HuH-7.5 (cell line): ENCODE data around the gene SLC2A2.
A peak's percentile ranks its signal among the peaks of the same experiment; 100 is the strongest.

Source experiments
- DNase-seq: peaks from one replicate; pipeline ENCODE4 v3.0.0; 2011; ENCODE audit warnings: low spot score

SLC2A2 gene

DNA sequence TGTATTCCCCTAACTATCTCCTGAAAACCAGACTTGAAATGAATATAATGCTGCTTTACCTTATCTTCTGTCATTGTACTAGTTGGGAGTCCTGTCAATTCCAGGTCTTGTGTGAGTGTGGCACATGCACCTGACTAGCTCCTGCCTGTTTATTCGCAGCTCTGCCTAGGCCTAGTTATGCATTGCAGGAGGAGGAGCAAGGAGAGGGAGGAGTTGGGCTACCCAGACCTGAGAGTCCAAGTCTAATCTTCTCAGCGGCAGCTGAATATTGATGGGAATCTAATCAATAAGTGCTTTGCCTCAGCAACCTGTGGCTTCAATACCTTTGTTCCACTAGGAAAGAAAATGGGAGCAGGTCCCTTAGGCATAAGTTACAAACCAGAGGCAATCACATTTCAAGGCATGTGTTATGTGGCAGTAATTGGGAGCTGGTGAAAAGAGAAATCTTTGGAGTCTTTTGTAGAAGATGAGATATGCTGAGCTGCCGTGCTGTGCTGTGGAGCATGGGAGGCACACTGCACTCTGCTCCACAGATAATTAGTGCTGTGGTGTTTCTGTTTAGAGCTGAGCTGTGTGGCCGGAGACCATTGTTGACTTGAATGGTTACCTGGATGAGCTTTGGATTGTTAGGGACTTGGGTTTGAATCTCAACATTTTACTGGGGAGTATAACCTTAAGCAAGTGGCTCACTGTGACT lies at the start of gene SLC2A2:
Gene SLC2A2 (minus strand): TSS at position 124 of the 697 bp plus-strand sequence. CDS start 50 bp downstream, at position 74.
- DNase-seq, result no peak

DNA sequence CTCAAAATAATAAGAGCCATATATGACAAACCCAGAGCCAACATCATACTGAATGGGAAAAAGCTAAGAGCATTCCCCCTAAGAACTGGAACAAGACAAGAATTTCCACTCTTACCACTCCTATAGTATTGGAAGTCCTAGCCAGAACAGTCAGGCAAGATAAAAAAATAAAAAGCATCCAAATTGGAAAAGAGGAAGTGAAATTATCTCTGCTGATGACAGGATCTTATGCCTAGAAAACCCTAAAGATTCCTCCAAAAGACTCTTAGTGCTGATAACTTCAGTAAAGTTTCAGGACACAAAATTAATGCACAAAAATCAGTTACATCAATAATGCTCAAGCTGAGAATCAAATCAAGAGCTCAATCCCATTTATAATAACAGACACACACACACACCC lies 45.9 kb upstream of the SLC2A2 start:
- no peak for DNase-seq

DNA sequence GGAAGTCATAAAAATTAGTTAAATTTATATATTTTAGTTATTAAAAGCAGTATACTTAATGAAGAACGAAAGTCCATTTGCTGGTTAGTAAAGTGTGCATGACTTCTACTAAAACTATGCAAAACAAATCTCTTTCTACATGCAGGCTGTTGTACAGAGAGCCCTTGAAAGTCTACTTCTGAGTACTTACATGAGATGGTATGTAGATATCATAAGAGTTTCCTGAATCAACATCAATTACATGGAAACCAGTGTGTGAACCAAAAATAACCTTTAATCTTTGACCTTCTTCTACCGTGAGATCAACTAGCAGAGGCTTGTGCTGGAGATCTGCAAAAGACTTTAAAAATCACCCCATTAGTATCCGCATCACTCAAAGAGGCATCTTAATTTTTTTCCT lies 42.1 kb upstream of the SLC2A2 start:
- DNase-seq, result no peak

DNA sequence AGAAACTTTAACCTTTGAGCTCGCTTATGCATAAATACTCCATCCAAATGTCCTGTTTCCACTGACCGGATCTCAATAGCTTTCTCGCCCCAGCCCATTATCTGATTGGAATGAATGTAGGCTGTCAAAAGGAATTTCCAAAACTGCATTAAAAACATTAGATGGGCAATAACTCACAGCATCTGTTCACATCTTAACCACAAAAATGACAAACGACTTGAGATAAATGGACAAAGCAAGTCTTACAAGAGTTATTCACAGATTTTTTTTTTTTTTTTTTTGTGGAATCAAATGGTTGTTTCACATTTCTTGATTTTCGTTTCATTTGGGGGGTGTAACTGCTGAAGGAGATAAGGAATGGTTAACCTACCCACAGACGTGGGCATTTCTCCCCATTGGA lies 39.7 kb upstream of the SLC2A2 start:
- no peak for DNase-seq

DNA sequence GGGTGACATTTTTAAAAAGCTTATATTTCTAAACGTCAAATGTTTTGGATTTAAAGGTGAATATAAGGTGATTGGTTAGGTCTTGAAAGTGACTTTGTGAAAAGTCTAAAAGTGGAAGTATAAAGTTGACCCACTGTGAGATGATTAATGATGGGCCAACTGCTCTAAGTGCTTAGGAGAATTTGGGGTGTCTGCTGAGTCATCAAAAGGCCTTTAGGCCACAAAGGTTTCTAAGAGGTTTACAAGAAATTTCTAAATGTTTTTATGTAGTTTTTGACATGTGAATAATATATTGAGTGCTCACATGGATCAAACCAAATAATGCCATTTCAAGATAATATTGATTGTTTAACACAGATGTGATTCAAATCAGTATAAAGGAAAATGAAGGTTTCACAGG lies 39.2 kb upstream of the SLC2A2 start:
- no peak for DNase-seq

DNA sequence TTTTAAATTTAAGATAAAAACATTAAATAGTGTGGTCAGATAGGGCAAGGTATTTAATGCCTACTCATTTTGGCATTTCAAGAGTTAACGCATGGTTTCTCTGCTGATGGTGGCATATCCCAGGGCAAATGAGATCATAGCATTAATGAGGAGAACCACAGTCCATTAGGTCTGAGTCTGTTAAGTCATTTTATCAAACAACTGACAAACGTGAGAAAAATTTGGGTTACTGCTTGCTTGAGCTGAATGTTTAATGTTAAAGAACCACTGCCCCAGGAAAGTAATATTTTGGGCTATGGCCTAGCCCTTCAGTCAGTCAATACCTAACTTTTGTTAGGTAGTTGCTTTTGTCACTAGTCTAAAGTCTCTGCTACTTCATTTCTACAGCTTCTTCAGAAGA lies 37.9 kb upstream of the SLC2A2 start:
- DNase-seq, result no peak

DNA sequence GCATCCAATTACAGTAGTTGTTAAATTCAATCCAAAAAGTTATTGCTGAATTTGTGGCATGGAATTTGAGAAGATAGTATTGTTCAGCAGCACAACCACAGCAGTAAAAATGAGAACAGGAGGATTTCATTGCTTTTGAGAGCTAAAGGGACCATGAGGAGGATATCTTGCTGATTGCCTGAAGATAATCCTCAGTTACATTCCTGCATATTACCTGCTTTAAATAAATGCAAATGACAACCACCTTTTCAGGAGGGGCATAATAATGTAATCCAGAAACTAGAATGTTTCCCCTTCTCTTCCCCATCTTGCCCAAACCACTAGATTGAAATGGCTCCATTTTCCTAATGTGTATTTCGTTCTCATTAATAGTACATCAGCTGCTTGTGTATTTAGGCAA lies 35.2 kb upstream of the SLC2A2 start:
- DNase-seq, result no peak

DNA sequence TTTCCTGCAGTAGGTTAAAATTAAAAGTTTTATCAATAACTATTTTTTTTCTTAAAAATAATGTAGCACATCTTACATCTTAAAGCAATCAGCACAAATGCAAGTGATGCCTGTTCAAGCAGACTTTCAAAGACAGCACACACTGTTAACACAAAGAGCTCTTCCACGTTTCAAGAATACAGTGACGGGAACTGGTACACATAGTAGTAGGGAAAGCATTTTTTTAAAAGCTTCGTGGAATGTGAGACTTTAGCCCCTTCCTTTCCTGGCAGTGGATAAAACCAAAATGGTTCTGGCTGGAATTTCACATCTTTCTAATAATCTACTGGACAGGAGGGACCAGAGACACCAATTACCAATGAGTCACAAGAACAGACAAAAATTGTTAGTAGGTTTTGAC lies 33.5 kb upstream of the SLC2A2 start:
- DNase-seq, result no peak

DNA sequence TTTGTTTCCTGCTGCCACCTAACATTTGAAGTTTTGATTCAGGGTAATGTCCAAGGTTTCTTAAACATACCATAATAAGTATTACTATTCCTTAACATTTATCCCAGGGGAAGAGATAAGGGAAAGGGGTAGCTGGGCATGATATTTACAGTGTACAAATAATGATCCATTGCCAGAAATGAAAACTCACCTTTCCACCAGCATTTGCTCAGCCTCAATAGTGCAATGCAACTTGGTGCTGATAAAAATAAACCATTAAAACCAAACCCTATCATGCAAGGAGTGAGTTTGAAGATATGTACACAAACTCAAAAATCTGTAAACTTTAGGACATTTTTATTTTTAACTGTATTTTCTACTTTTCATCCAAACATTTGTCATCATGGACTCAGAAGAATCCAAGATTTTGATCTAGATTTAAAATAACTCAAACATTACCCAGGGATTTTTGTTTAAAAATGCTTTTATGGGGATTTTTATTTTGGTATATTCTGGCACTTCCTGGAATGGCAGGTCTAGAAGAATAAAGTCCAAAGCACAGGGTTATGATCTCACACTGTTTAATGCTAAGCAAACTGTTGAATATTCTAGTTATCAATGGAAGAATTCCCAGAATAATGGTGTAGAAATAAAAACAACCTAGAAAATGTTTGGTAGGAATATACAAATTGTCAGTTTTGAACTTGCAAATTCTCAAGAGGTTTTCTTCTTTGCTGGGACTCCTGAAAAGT lies 32.5 kb upstream of the SLC2A2 start:
- no peak for DNase-seq

DNA sequence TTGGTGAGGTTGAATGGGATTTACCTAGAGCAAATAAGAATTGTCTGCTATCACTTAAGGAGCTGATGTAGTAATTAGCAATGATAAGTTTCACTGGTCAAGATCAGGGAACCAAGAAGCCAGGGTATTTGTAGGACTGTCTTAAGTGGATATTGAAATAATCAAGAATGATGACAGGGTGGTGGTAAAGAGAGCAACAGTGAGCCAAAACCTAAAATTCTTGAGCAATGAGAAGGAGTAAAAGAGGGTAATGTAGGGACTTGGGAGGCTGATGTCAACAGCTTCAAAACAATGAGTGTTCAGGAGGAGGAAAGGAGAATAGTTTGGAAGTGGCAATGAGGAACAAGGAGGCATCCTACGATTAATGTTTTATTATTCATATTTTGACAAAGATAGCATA lies 31.5 kb upstream of the SLC2A2 start:
- DNase-seq, result no peak

DNA sequence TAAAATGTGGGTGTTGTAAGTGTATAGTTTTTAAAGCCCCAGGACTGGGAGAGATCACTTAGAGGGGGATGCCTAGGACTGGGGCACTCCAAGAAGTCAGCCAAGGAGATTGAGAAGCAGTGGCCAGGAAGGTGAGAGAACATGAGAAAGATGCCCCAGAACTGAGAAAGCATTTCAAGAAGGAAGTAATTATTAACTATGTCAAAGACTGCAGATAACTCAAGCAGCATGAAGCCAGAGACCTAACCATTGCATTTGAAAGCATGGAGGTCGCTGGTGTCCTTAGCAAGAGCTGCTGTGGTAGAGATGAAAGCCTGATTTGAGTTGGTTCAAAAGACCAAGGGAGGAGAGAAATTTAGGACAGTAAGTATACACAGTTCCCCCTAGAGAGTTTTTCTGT lies 30.6 kb upstream of the SLC2A2 start:
- DNase-seq, result no peak

DNA sequence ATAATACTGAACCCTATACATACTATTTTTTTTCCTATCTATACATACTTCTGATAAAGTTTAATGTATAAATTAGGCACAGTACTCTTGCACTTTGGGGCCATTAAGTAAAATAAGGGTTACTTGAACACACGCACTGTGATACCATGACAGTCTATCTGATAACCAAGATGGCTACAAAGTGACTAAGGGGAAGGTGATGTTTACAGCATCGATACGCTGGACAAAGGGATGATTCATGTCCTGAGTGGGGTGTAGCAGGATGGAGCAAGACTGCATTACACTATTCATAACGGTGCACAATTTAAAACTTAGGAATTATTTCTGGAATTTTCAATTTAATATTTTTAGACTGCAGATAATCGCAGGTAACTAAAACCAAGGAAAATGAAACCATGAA lies 30.0 kb upstream of the SLC2A2 start:
- no peak for DNase-seq

DNA sequence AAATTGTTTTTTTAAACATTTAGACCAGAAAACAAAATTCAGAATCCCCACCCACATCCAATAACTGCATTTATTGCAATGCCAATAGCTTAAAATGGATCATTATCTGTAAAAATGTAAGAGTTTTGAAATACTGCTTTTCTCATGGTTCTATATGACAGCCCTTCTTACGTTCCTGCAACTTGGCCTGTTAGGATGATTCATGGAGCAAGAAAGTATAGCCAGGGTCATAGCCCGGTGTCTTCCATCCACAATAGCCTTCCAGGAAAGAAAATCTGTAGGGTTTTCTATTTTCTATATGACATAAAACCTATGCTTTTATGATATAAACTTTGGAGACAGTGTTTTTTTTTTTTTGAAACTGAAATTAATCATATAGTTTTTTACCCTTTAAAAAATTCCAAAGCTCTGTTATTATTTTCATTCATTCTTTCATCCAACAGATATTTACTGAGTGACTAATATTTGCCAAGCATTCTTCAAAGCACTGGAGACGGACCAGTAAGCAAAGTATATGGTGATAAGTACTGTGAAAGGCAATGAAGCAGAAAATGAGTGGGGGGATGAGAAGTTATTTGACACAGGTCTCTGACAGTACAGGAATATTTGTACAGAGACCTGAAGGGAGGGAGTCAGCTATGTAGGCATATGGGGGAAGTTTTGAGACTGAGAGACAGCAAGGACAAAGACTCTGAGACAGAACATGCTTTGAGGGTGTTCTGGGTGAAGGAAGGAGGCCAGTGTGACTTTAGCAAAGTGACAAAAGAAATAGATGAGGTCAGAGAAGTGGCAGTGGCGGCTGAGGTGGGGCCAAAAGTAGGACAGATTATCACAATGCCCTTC lies 29.0 kb upstream of the SLC2A2 start:
- DNase-seq, result no peak

DNA sequence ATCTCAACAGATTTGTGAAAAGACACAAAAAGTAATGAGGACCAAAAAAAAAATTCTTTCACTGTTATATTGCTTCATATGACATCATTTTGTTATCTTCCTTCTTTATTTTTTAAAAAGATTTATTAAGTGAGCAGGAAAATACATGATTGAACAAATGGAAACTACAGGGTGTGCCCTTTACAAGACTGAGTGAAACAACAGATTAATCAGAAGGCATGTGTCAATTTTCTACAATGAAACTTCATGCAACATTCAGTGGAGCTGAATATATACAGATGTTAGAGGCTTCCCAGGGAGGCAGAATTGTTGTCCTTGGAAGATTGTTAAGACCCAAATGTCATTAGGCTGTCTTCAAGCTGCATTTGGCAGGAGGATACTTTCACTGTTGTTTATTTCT lies 28.4 kb upstream of the SLC2A2 start:
- no peak for DNase-seq

DNA sequence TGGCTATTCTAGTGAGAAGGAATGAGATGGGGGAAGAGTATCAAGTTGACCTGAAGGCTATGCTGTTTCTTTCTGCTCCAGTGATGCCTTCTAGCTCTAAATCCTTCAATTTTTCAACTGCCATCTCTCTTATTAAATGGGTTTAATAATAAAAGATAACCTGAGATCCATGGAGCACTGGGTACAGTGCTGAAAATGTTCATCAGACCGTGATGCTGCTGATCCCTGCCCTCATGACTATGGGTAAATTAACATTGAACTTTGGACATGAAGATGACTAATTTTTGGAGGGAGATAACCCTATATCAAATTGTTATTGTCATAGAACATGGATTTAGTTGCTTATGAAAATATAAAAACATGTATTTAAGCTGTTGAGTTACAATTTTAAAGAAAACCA lies 27.7 kb upstream of the SLC2A2 start:
- no peak for DNase-seq

DNA sequence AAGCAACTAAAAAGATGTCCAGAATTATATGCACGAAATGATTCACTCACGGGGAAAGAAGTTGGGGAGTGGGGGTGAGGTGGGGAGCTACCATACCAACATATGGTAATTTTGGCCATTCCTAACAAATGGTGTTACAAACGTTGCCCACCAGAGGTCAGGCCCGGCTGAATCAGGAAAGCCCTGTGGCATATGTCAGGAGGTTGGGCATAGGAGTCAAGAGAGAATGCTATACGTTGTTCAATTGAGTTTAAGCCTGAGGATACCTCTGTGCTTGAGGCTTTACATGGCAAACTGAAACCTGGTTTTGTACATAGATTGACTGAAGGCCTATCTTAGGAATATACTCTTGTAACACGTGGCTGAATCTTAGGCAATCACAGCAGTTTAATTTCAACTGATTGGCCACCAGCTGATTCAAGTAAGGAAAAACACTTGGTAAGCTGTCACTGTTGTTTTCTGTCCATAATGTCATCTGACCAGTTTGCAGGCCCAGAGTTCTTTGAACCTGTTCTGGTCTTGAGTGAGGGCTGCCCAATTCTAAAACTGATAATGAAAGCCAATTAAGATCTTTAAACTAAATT lies 23.4 kb upstream of the SLC2A2 start:
- DNase-seq, result peak; percentile 15

DNA sequence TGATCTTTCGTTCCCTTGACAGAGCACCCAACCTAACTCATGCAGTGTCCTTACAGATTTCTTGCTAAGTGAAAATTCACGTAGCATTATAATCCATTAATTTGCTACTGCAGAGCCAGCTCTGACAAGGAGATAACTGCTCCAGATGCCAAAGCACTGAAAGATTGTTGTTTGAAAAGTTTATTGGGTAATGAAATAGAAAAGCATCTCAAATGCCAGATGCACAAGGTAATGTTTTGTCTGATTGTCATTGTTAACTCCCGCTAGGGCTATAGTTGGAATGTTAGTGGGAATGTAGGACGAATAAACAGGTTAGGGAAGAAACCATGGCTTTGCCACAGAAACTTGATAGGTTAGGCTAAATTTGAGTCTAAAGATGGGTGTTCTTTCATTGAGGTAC lies 20.2 kb upstream of the SLC2A2 start:
- no peak for DNase-seq

DNA sequence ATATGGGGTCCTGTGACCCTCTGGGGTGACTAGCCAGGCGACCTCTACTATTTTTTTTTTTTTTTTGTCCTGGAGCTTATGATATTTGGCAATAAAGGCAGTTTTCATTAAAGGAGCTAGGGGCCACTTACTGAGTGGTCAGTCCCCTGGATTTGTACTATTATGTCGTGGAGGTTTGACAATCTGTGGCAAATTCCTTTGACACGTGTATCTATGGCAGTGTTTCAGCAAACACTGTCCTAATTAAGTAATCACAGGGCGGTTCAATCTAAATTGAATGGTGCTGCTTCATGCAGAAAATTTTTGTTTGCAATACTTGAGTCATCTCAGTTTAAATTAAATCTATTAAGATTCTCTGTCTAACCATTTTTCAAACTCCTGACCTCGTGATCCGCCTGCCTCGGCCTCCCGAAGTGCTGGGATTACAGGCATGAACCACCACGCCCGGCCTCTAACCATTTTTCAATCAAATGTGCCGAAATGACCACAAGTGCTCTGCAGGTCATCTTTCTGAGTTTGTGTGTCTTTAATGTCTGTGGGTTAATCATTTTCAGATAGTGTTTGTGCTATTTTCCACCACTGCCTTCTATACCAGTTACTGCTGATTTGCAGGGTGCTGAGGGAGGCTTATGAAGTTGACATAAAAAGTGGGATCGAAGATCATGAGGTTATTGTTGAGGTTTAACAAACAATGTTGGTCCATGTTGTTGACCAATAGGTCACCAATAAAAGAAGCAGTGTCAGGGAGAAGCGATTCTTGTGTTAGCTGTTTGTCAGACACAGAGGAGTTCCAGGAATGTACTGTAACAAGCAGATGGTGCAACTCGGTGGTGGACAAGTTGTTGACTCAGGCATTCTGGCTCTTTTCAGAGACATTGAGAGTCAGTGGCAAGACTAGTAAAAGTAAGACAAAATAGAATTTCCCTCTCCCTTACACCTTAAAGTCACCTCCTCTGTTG lies 18.6 kb upstream of the SLC2A2 start:
- DNase-seq, result peak; percentile 20

DNA sequence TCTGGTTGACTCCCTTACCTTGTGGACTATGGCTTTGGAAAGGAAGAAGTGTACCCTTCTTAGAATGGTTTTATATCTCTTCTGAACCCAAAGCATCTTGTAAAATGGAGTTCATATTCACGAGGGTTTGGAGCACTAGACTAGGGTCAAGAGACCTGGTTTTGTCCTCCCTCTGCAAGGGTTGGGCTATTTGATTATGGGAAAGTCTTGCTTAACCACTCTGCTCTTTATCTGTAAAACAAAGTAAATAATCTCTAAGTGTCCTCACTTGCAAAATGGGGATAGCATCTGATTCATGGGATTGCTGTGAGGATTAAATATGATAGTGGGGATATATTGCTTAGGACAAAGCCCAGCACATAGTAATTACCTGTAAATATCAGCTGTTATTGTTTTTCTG lies 17.9 kb upstream of the SLC2A2 start:
- DNase-seq, result no peak

DNA sequence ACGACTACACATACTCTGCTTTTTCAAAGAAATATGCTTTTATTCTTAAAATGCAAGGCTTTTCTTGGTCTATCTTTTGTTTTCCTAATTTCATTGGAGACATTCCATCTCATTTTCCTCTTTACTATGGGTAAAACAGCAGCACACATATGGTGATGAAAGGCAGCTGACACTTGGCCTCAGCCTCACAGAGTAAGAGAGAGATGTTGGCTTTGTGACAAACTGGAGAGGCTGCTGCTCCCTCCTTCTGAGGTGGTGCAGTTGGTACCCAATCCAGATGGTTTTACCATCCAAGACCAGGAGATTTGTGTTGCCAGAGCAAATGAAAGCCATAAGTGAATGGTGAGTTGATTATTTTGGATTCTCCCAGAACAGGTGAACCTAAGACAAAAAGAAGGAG lies 13.2 kb upstream of the SLC2A2 start:
- no peak for DNase-seq

DNA sequence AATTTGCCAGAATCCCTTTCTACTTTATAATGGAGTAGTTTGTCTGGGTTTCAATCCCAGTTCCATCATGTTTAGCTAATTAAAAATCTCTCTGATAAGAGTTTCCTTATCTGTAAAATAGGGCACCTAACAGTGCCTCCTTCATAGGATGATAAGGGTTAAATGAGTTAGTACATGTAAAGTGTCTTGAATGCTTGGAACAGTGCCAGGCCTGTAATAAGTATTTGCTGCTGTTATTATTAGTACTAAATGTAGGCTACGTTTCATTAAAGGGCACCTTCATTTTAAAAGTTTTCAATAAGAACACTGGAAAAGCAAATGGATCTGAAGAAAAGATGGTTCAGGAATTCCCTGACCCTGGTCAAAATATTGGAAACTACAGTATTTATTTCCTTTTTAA lies 11.8 kb upstream of the SLC2A2 start:
- DNase-seq, result no peak
